SK-N-SH (cell line): ENCODE data around the gene PPM1L.

Experiments
- ELF1 ChIP-seq: IDR thresholded peaks from 2 replicates; pipeline ENCODE4 v1.4.0; 2012
- EZH2phosphoT487 ChIP-seq: fragments of 200-600 bp; sonication (generic); IDR thresholded peaks from 2 replicates; pipeline ENCODE4 v1.6.1; 2017; ENCODE audit warnings: low read depth, mixed run types, mild to moderate bottlenecking, antibody characterized with exemption, moderate library complexity, borderline replicate concordance
- JUND ChIP-seq: IDR thresholded peaks from 2 replicates; pipeline ENCODE4 v1.4.0; 2012
- TF ChIP-seq, protein P1 (sequence below): fragments of 200-600 bp; sonication (generic); IDR thresholded peaks from 2 replicates; pipeline ENCODE4 v1.6.1; 2017; ENCODE audit warnings: antibody characterized with exemption, mild to moderate bottlenecking, moderate library complexity
- TF ChIP-seq, protein P2 (sequence below): fragments of 150-350 bp; IDR thresholded peaks from 2 replicates; pipeline ENCODE4 v1.6.1; 2017; ENCODE audit warnings: antibody characterized with exemption, low read length, low read depth, borderline replicate concordance

DNA sequence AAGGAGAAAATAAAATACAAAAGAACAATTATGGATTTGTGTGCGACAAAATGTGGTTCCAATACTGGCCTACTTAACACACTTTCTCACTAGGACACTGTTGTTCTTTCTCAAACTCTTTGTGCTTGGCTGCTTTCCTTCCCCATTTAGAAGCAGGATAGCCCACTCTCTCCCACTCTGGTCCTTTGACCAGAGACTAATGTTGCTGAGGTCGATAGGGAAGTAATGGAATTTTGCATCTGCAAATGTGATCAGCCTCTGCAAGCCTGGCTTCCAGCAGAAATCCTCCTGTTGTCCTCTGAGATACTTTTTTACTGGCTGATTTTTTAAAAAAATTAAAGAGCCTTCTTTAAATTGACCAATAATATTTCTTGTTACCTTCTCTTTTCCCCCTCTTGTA lies 71.0 kb downstream of the PPM1L start:
- TF ChIP-seq, protein P1, sequence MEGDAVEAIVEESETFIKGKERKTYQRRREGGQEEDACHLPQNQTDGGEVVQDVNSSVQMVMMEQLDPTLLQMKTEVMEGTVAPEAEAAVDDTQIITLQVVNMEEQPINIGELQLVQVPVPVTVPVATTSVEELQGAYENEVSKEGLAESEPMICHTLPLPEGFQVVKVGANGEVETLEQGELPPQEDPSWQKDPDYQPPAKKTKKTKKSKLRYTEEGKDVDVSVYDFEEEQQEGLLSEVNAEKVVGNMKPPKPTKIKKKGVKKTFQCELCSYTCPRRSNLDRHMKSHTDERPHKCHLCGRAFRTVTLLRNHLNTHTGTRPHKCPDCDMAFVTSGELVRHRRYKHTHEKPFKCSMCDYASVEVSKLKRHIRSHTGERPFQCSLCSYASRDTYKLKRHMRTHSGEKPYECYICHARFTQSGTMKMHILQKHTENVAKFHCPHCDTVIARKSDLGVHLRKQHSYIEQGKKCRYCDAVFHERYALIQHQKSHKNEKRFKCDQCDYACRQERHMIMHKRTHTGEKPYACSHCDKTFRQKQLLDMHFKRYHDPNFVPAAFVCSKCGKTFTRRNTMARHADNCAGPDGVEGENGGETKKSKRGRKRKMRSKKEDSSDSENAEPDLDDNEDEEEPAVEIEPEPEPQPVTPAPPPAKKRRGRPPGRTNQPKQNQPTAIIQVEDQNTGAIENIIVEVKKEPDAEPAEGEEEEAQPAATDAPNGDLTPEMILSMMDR: no peak
- TF ChIP-seq ELF1: no peak
- TF ChIP-seq, protein P2, sequence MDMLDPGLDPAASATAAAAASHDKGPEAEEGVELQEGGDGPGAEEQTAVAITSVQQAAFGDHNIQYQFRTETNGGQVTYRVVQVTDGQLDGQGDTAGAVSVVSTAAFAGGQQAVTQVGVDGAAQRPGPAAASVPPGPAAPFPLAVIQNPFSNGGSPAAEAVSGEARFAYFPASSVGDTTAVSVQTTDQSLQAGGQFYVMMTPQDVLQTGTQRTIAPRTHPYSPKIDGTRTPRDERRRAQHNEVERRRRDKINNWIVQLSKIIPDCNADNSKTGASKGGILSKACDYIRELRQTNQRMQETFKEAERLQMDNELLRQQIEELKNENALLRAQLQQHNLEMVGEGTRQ: no peak
- TF ChIP-seq EZH2phosphoT487: no peak
- TF ChIP-seq JUND: no peak
